H9 (cell line): Measurements from ENCODE around the gene EIF3K. TPM values are rescaled to one million over a fixed set of nuclear protein-coding genes. Genes with fewer than 3 reads are reported as not detected.

ENCODE experiments used
- DNase-seq: peaks from one replicate; pipeline ENCODE4 v3.0.0-alpha.2; 2017
- H2AFZ ChIP-seq: one replicate; pipeline ENCODE4 v1.6.1; 2013; ENCODE audit warnings: mild to moderate bottlenecking, low read length, control low read depth, moderate library complexity
- H2AK5ac ChIP-seq: 2 replicates; pipeline ENCODE4 v1.6.1; 2013; ENCODE audit warnings: low read length, control low read depth, mixed read lengths; ENCODE audit not compliant: insufficient read length
- H2BK120ac ChIP-seq: one replicate; pipeline ENCODE4 v1.6.1; 2013; ENCODE audit warnings: low read depth, mild to moderate bottlenecking, low read length, control low read depth, inconsistent platforms; ENCODE audit not compliant: poor library complexity, severe bottlenecking
- H2BK12ac ChIP-seq: 2 replicates; pipeline ENCODE4 v1.6.1; 2013; ENCODE audit warnings: low read length, control low read depth, mixed read lengths, low read depth; ENCODE audit not compliant: insufficient read length
- H2BK15ac ChIP-seq: 2 replicates; pipeline ENCODE4 v1.6.1; 2013; ENCODE audit warnings: low read depth, low read length, control low read depth
- H2BK20ac ChIP-seq: one replicate; pipeline ENCODE4 v1.6.1; 2013; ENCODE audit warnings: low read depth, mild to moderate bottlenecking, low read length, control low read depth, inconsistent platforms; ENCODE audit not compliant: poor library complexity, severe bottlenecking
- H2BK5ac ChIP-seq: 2 replicates; pipeline ENCODE4 v1.6.1; 2013; ENCODE audit warnings: low read length, control low read depth, mixed read lengths; ENCODE audit not compliant: insufficient read length
- H3K14ac ChIP-seq: 2 replicates; pipeline ENCODE4 v1.6.1; 2013; ENCODE audit warnings: low read length, control low read depth; ENCODE audit not compliant: insufficient read depth
- H3K18ac ChIP-seq: 2 replicates; pipeline ENCODE4 v1.6.1; 2013; ENCODE audit warnings: low read depth, mild to moderate bottlenecking, mixed read lengths, low read length, control low read depth; ENCODE audit not compliant: insufficient read length
- H3K23ac ChIP-seq: 2 replicates; pipeline ENCODE4 v1.6.1; 2013; ENCODE audit warnings: low read length, control low read depth, mixed read lengths, low read depth; ENCODE audit not compliant: insufficient read length
- H3K23me2 ChIP-seq: 2 replicates; pipeline ENCODE4 v1.6.1; 2013; ENCODE audit warnings: low read depth, mild to moderate bottlenecking, mixed read lengths, low read length, control low read depth; ENCODE audit not compliant: insufficient read length, poor library complexity, severe bottlenecking
- H3K27ac ChIP-seq: 2 replicates; pipeline ENCODE4 v1.5.1; 2013; ENCODE audit warnings: low read length, control low read depth, mixed read lengths, low read depth; ENCODE audit not compliant: insufficient read length
- H3K27me3 ChIP-seq: 2 replicates; pipeline ENCODE4 v1.6.1; 2013; ENCODE audit warnings: low read length, control low read depth, inconsistent platforms; ENCODE audit not compliant: insufficient read depth
- H3K4ac ChIP-seq: 2 replicates; pipeline ENCODE4 v1.6.1; 2013; ENCODE audit warnings: low read depth, mild to moderate bottlenecking, control low read depth, inconsistent platforms, low read length, moderate library complexity
- H3K4me1 ChIP-seq: 2 replicates; pipeline ENCODE4 v1.6.1; 2013; ENCODE audit warnings: low read length, control low read depth, inconsistent platforms; ENCODE audit not compliant: insufficient read depth
- H3K4me2 ChIP-seq: 2 replicates; pipeline ENCODE4 v1.6.1; 2013; ENCODE audit warnings: low read length, control low read depth, mixed read lengths; ENCODE audit not compliant: insufficient read length, insufficient read depth
- H3K56ac ChIP-seq: 2 replicates; pipeline ENCODE4 v1.6.1; 2013; ENCODE audit warnings: low read depth, mild to moderate bottlenecking, mixed read lengths, low read length, control low read depth; ENCODE audit not compliant: insufficient read length
- H3K79me1 ChIP-seq: 2 replicates; pipeline ENCODE4 v1.6.1; 2013; ENCODE audit warnings: low read depth, mild to moderate bottlenecking, moderate library complexity, low read length, control low read depth, inconsistent platforms; ENCODE audit not compliant: insufficient read depth, poor library complexity, severe bottlenecking
- H3K79me2 ChIP-seq: 2 replicates; pipeline ENCODE4 v1.6.1; 2013; ENCODE audit warnings: low read length, control low read depth, inconsistent platforms; ENCODE audit not compliant: insufficient read depth
- H3K9ac ChIP-seq: 2 replicates; pipeline ENCODE4 v1.6.1; 2013; ENCODE audit warnings: low read length, control low read depth, mixed read lengths; ENCODE audit not compliant: insufficient read length; ENCODE audit errors: extremely low read depth
- H3K9me3 ChIP-seq: one replicate; pipeline ENCODE4 v1.6.1; 2013; ENCODE audit warnings: low read depth, low read length, inconsistent platforms; ENCODE audit not compliant: control insufficient read depth
- H3T11ph ChIP-seq: one replicate; pipeline ENCODE4 v1.6.1; 2013; ENCODE audit warnings: mild to moderate bottlenecking, low read length, control low read depth, inconsistent platforms
- H4K20me1 ChIP-seq: one replicate; pipeline ENCODE4 v1.6.1; 2013; ENCODE audit not compliant: control insufficient read depth, insufficient read length, insufficient read depth
- H4K5ac ChIP-seq: 2 replicates; pipeline ENCODE4 v1.6.1; 2013; ENCODE audit warnings: low read depth, mild to moderate bottlenecking, mixed read lengths, low read length, control low read depth; ENCODE audit not compliant: insufficient read length
- H4K8ac ChIP-seq: replicated peaks from 2 replicates; pipeline ENCODE4 v1.6.1; 2013; ENCODE audit warnings: low read length, control low read depth, mixed read lengths, low read depth; ENCODE audit not compliant: insufficient read length
- H4K91ac ChIP-seq: 2 replicates; pipeline ENCODE4 v1.6.1; 2013; ENCODE audit warnings: low read depth, mild to moderate bottlenecking, moderate library complexity, mixed read lengths, low read length, control low read depth; ENCODE audit not compliant: insufficient read length
- H3K27ac Mint-ChIP-seq, 3 experiments: 2 replicates in 2 of 3; 3 replicates in 1 of 3; pipeline ENCODE4 v1.8.0; 2020 to 2021; ENCODE audit warnings: mixed read lengths in 3 of 3, mild to moderate bottlenecking in 1 of 3, moderate library complexity in 1 of 3
- H3K27me3 Mint-ChIP-seq: 2 replicates; pipeline ENCODE4 v1.8.0; 2021; ENCODE audit warnings: low read depth, mild to moderate bottlenecking, moderate library complexity, mixed read lengths
- H3K36me3 Mint-ChIP-seq, 3 experiments: 2 replicates in 2 of 3; 3 replicates in 1 of 3; pipeline ENCODE4 v1.8.0; 2020 to 2021; ENCODE audit warnings: low read depth in 3 of 3, mixed read lengths in 3 of 3; ENCODE audit not compliant: insufficient read depth in 1 of 3
- H3K4me1 Mint-ChIP-seq, 2 experiments: 2 replicates each; pipeline ENCODE4 v1.8.0; 2020; ENCODE audit warnings: mixed read lengths in 2 of 2
- H3K4me3 Mint-ChIP-seq, 2 experiments: 2 replicates in 1 of 2; 3 replicates in 1 of 2; pipeline ENCODE4 v1.8.0; 2020 to 2021; ENCODE audit warnings: mild to moderate bottlenecking in 2 of 2, mixed read lengths in 2 of 2, moderate library complexity in 1 of 2
- H3K9me3 Mint-ChIP-seq, 2 experiments: 2 replicates in 1 of 2; 3 replicates in 1 of 2; pipeline ENCODE4 v1.8.0; 2020; ENCODE audit warnings: mild to moderate bottlenecking in 2 of 2, mixed read lengths in 2 of 2, moderate library complexity in 1 of 2
- CTCF ChIP-seq: fragments of 200-600 bp; sonication (generic); conservative IDR thresholded peaks from 3 replicates; pipeline ENCODE4 v1.8.0; 2021; ENCODE audit warnings: antibody characterized with exemption, mild to moderate bottlenecking
- WGBS: extraction: QIAGEN DNeasy Blood & Tissue Kit; methylation state at CpG from one replicate; pipeline ENCODE4 v1.1.7; 2013; ENCODE audit warnings: missing lambda C conversion rate, low lambda C conversion rate, mixed read lengths; ENCODE audit not compliant: insufficient read length; ENCODE audit errors: extremely low coverage; 5-methylcytosine and 5-hydroxymethylcytosine counted together
- total RNA-seq: library from RNA; stranded (reverse); gene quantifications from 2 replicates; pipeline ENCODE4 v1.2.1, GENCODE V29; 2021

Gene EIF3K
- total RNA-seq, 1 experiment from 2014 or later: 345 TPM

GRCh38 chr19:38592940-38593339 is 26.0 kb upstream of the EIF3K start:
- H3K9ac ChIP-seq: no peak overlapping the region
- H3K23me2 ChIP-seq: peaks cover 4% of the 10 kb centered on the region
- H3K4me1 ChIP-seq: no peaks in the 10 kb centered on the region
- Mint-ChIP-seq H3K4me3 (no peak overlapping the region), H3K27me3 (no peaks in the 10 kb centered on the region), H3K27ac (no peak overlapping the region; a peak in 1 of 7 replicates), H3K9me3 (no peaks in the 10 kb centered on the region), H3K36me3 (peaks cover 0 to 3% (median 1%) of the 10 kb centered on the region in 3 experiments; a peak in 3 of 7 replicates), H3K4me1 (peaks cover 7 to 17% of the 10 kb centered on the region in 2 experiments)
- H3T11ph ChIP-seq: no peak overlapping the region
- H2BK20ac ChIP-seq: no peak overlapping the region
- no peak overlapping the region for H2AK5ac ChIP-seq
- no peak overlapping the region for H3K56ac ChIP-seq
- no peak overlapping the region for H3K23ac ChIP-seq
- no peaks in the 10 kb centered on the region for H4K20me1 ChIP-seq
- H4K5ac ChIP-seq: no peak overlapping the region
- H3K4ac ChIP-seq: no peak overlapping the region
- H3K27me3 ChIP-seq: no peaks in the 10 kb centered on the region
- H4K8ac ChIP-seq: no peak overlapping the region
- H3K18ac ChIP-seq: no peak overlapping the region
- no peak overlapping the region for H2AFZ ChIP-seq
- H3K14ac ChIP-seq: no peak overlapping the region
- no peak overlapping the region for H2BK15ac ChIP-seq
- H2BK5ac ChIP-seq: no peak overlapping the region
- H3K9me3 ChIP-seq: no peaks in the 10 kb centered on the region
- H3K27ac ChIP-seq: no peak overlapping the region
- no peaks in the 10 kb centered on the region for H3K79me1 ChIP-seq
- peak; percentile 47 for TF ChIP-seq CTCF
- no peak overlapping the region for H2BK12ac ChIP-seq
- no peaks in the 10 kb centered on the region for H3K79me2 ChIP-seq
- WGBS: no CpG with 5 or more reads among the region's 6 CpGs
- DNase-seq: peak; percentile 52
- no peak overlapping the region for H3K4me2 ChIP-seq
- no peak overlapping the region for H4K91ac ChIP-seq
- no peak overlapping the region for H2BK120ac ChIP-seq
